ENCODE measurements around the gene GABRA4. TPM values are rescaled to one million over a fixed set of nuclear protein-coding genes. Genes with fewer than 3 reads are reported as not detected.
A peak's percentile ranks its signal among the peaks of the same experiment; 100 is the strongest.

The GABRA4 gene
- total RNA-seq, 1 donor from 2014 or later = not detected

- Mint-ChIP-seq H3K4me3 (ENCODE audit: low read depth) (no peak overlapping the region), H3K27me3 (no peaks in the 10 kb centered on the region), H3K36me3 (ENCODE audit: insufficient read depth) (no peaks in the 10 kb centered on the region), H3K4me1 (ENCODE audit: low read depth) (no peaks in the 10 kb centered on the region), H3K9me3 (ENCODE audit: low read depth) (no peaks in the 10 kb centered on the region), H3K27ac (no peak overlapping the region)
- no peak for TF ChIP-seq CTCF (IDR thresholded peaks at IDR 0.05; ENCODE audit: unreplicated experiment)
- DNase-seq (ENCODE audit: low spot score, unreplicated experiment) = no peak
Measured at GRCh38 chr4:46934726-46935125, 58.7 kb downstream of the GABRA4 start.

- DNase-seq (ENCODE audit: low spot score, unreplicated experiment) = no peak
- Mint-ChIP-seq H3K36me3 (ENCODE audit: insufficient read depth) (no peaks in the 10 kb centered on the region), H3K4me3 (ENCODE audit: low read depth) (no peak overlapping the region), H3K27me3 (no peaks in the 10 kb centered on the region), H3K9me3 (ENCODE audit: low read depth) (no peaks in the 10 kb centered on the region), H3K27ac (no peak overlapping the region), H3K4me1 (ENCODE audit: low read depth) (no peaks in the 10 kb centered on the region)
- TF ChIP-seq CTCF (IDR thresholded peaks at IDR 0.05; ENCODE audit: unreplicated experiment) = no peak
Measured at GRCh38 chr4:46933686-46934085, 59.7 kb downstream of the GABRA4 start.

GRCh38 chr4:46931981-46932380 lies 61.4 kb downstream of the GABRA4 start:
- Mint-ChIP-seq H3K4me1 (ENCODE audit: low read depth) (no peaks in the 10 kb centered on the region), H3K36me3 (ENCODE audit: insufficient read depth) (no peaks in the 10 kb centered on the region), H3K4me3 (ENCODE audit: low read depth) (no peak overlapping the region), H3K27ac (no peak overlapping the region), H3K27me3 (no peaks in the 10 kb centered on the region), H3K9me3 (ENCODE audit: low read depth) (no peaks in the 10 kb centered on the region)
- no peak for DNase-seq (ENCODE audit: low spot score, unreplicated experiment)
- TF ChIP-seq CTCF (IDR thresholded peaks at IDR 0.05; ENCODE audit: unreplicated experiment) = peak; percentile 46

- H3K27ac Mint-ChIP-seq = no peak overlapping the region
- TF ChIP-seq CTCF (IDR thresholded peaks at IDR 0.05; ENCODE audit: unreplicated experiment) = no peak
Measured at GRCh38 chr4:46930891-46931290, 62.5 kb downstream of the GABRA4 start.

GRCh38 chr4:46927201-46927600 lies 66.2 kb downstream of the GABRA4 start:
- no peak for DNase-seq (ENCODE audit: low spot score, unreplicated experiment)
- Mint-ChIP-seq H3K27ac (no peak overlapping the region), H3K4me1 (ENCODE audit: low read depth) (no peaks in the 10 kb centered on the region), H3K36me3 (ENCODE audit: insufficient read depth) (no peaks in the 10 kb centered on the region), H3K4me3 (ENCODE audit: low read depth) (no peak overlapping the region), H3K9me3 (ENCODE audit: low read depth) (no peaks in the 10 kb centered on the region), H3K27me3 (peaks cover 4% of the 10 kb centered on the region)
- no peak for TF ChIP-seq CTCF (IDR thresholded peaks at IDR 0.05; ENCODE audit: unreplicated experiment)

More at GRCh38 chr4:46930891-46931290, 62.5 kb downstream of the GABRA4 start:
- Mint-ChIP-seq H3K9me3 (ENCODE audit: low read depth) (no peaks in the 10 kb centered on the region), H3K36me3 (ENCODE audit: insufficient read depth) (no peaks in the 10 kb centered on the region), H3K4me3 (ENCODE audit: low read depth) (no peak overlapping the region), H3K4me1 (ENCODE audit: low read depth) (no peaks in the 10 kb centered on the region), H3K27me3 (no peaks in the 10 kb centered on the region)
- no peak for DNase-seq (ENCODE audit: low spot score, unreplicated experiment)

Data from progenitor cell of endocrine pancreas (in vitro differentiated cells).